ENCODE measurements around the gene TBRG1. TPM values are rescaled to one million over a fixed set of nuclear protein-coding genes. Genes with fewer than 3 reads are reported as not detected.

The TBRG1 gene
- polyA plus RNA-seq, 2 donors: 16.5 to 16.9 TPM

Other genes starting within 250 kb of the TBRG1 start
- gene OR8B2, start 238.4 kb upstream of the TBRG1 start, polyA plus RNA-seq: not detected
- gene OR8B3, start 223.8 kb upstream of the TBRG1 start, polyA plus RNA-seq: not detected
- not detected for gene OR8B4, start 198.0 kb upstream of the TBRG1 start, polyA plus RNA-seq
- gene OR8B8, start 177.2 kb upstream of the TBRG1 start, polyA plus RNA-seq: not detected
- not detected for gene OR8B12, start 79.2 kb upstream of the TBRG1 start, polyA plus RNA-seq
- gene OR8A1, start 52.9 kb upstream of the TBRG1 start, polyA plus RNA-seq: not detected
- not detected for gene PANX3, start 11.4 kb upstream of the TBRG1 start, polyA plus RNA-seq
- gene SIAE, start 50.9 kb downstream of the TBRG1 start, polyA plus RNA-seq: 10 to 100 TPM in 1 of 2 donors, 1 to 10 TPM in 1; 9.0 to 11.6 TPM
- gene SPA17, start 51.0 kb downstream of the TBRG1 start, polyA plus RNA-seq: 1 to 10 TPM; 7.1 to 7.8 TPM
- gene NRGN, start 117.1 kb downstream of the TBRG1 start, polyA plus RNA-seq: 1 to 10 TPM; 1.6 to 3.1 TPM
- 10 to 100 TPM in 1 of 2 donors, 1 to 10 TPM in 1; 9.7 to 51.4 TPM for gene VSIG2, start 129.4 kb downstream of the TBRG1 start, polyA plus RNA-seq
- gene ESAM, start 139.4 kb downstream of the TBRG1 start, polyA plus RNA-seq: 10 to 100 TPM; 16.8 to 34.1 TPM
- gene MSANTD2, start 177.5 kb downstream of the TBRG1 start, polyA plus RNA-seq: 1 to 10 TPM; 3.8 to 9.3 TPM
- 10 to 100 TPM in 1 of 2 donors, 1 to 10 TPM in 1; 8.6 to 20.6 TPM for gene ROBO3, start 242.6 kb downstream of the TBRG1 start, polyA plus RNA-seq